GM13977 (cell line): ENCODE results near the gene KCNA10.

Source experiments
- DNase-seq: peaks from one replicate; pipeline ENCODE4 v3.0.0; 2012; ENCODE audit warnings: low spot score
- in situ Hi-C: fragments of 300-500 bp; cut with MboI; formaldehyde crosslinking; loops from one replicate; pipeline ENCODE4 v1.12.0; 2022; ENCODE audit warnings: low sequenced_read_pairs, low pct_unique_long_range_greater_than_20kb, mixed read lengths, inconsistent platforms; ENCODE audit not compliant: unreplicated experiment
- TF ChIP-seq, protein P1 (sequence below): IDR thresholded peaks from 2 replicates; pipeline ENCODE4 v1.5.1; 2012; ENCODE audit warnings: mild to moderate bottlenecking, control low read depth; ENCODE audit not compliant: insufficient read depth; ENCODE audit errors: extremely low read depth, missing control alignments

Gene KCNA10

GRCh38 chr1:110478886-110479285 is 40.1 kb downstream of the KCNA10 start:
- DNase-seq = no peak
- in situ Hi-C loops = no loop called here
- TF ChIP-seq, protein P1, sequence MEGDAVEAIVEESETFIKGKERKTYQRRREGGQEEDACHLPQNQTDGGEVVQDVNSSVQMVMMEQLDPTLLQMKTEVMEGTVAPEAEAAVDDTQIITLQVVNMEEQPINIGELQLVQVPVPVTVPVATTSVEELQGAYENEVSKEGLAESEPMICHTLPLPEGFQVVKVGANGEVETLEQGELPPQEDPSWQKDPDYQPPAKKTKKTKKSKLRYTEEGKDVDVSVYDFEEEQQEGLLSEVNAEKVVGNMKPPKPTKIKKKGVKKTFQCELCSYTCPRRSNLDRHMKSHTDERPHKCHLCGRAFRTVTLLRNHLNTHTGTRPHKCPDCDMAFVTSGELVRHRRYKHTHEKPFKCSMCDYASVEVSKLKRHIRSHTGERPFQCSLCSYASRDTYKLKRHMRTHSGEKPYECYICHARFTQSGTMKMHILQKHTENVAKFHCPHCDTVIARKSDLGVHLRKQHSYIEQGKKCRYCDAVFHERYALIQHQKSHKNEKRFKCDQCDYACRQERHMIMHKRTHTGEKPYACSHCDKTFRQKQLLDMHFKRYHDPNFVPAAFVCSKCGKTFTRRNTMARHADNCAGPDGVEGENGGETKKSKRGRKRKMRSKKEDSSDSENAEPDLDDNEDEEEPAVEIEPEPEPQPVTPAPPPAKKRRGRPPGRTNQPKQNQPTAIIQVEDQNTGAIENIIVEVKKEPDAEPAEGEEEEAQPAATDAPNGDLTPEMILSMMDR = no peak

DNA sequence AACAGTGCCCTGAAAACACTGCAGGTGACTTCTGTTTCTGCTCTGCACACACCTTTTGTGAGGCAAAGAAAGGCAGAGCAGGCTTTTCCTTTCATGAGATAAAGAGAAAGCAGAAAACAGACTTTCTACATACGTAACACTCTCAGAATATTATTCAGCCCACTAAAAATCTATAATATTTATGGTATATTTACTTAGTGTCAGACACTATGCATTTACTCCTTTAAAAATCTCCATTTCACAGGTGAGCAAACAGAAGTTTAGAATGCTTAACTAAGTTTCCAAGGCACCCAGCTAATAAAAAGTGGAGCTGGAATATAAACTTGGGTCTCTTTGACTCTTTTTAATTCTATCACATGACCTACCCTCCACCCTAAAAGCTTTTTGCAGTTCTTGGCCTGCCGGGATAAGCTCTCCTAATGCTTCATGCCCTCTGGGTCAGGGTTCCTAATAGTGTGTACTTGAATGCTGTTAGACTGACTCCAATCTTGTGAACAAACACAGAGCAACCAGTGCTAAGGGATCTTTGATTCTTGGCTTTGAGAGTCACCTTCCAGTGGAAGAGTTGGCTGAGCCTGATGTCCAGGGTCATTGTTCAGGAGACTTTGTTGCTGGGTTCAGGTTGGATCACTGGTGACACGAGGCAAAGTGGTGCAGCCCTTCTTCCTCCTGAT is 40.9 kb downstream of the KCNA10 start:
- in situ Hi-C loops = no loop called here
- DNase-seq = no peak
- TF ChIP-seq, protein P1 = no peak

- TF ChIP-seq, protein P1 = peak; percentile 22
- in situ Hi-C loops = no loop called here
- DNase-seq = no peak
Observed at GRCh38 chr1:110477445-110477957, 41.5 kb downstream of the KCNA10 start.

- in situ Hi-C loops = no loop called here
- TF ChIP-seq, protein P1 = no peak
- no peak for DNase-seq
Observed at GRCh38 chr1:110477041-110477440, 41.9 kb downstream of the KCNA10 start.

DNA sequence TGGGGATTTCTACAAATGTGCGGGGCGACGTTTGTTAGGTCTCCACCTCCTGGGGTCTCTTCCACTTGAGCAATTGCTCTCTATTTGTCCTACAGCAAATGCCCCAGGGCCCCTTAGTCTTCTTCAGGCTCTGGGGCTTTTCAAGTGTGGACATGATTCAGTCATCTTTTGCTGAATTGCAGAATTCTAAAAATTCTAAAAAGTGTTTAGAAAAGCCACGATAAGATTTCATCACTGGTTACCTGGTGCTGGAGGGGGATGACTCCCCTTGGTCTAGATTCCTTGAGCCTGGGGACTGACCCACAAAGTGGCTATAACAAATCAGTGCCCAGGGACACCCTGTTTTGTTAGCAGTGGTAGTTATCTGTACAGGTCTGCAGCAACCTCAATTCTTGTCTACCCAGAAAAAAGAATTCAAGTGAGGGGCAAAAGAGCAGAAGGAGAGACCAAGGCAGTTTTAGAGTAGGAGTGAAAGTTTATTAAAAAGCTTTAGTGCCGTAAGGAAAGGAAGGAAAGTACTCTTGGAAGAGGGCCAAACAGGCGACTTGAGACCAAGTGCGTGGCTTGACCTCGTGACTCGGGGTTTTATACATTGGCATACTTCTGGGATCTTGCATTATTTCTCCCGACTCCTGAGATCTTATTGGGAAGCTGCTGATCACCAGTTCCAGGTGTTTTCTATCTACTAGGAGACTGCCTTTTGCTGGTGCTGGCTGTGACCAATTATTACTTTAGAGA is 42.8 kb downstream of the KCNA10 start:
- DNase-seq = no peak
- in situ Hi-C loops = no loop called here
- TF ChIP-seq, protein P1 = no peak

DNA sequence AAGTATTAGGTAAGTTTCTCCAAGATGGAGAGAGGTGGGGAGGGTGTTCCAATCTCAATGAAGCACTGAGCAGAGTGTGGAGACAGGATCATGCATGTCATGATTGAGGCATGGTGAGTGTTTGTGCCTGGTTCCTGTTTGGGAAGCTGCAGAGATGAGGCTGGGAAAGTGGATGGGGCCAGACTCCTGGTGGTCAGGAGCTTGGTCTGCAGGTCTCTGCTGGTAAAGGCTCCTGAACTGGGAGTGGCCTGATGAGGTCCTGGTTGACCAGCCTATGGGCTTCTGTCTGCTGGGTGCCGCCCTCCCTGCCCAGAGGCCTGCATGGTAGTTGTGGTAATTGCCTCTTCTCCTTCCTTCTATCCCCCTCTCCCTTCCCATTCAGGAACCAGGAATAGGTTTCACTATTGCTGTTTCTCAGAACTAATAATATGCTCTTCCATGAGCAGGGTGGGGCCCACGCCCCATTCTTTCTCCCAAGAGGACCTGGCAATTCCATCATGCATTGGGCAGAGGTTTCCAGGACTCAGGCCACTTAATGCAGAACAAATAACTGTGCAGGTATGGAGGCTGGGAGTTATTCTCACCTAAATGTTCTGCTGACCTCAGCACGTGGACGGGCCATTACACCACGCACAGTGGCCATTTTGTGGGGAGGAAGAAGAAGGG is 43.5 kb downstream of the KCNA10 start:
- no peak for DNase-seq
- in situ Hi-C loops = no loop called here
- TF ChIP-seq, protein P1 = no peak
